Ascending aorta (tissue), 2 donors: ENCODE results near the gene RFPL4AL1. TPM values are rescaled to one million over a fixed set of nuclear protein-coding genes. Genes with fewer than 3 reads are reported as not detected.

Source experiments
- DNase-seq, 2 donors: peaks; one replicate each; pipeline ENCODE4 v3.0.0-alpha.2; 2019; ENCODE audit warnings: low spot score in 2 of 2
- H3K27ac ChIP-seq, 2 donors: fragments of 200-600 bp; sonication (generic); one replicate each; pipeline ENCODE4 v1.5.1; 2016 to 2017; ENCODE audit warnings: mild to moderate bottlenecking in 1 of 2
- H3K27me3 ChIP-seq: fragments of 200-600 bp; sonication (generic); one replicate; pipeline ENCODE4 v1.5.1; 2017
- H3K36me3 ChIP-seq, 2 donors: fragments of 200-600 bp; sonication (generic); one replicate each; pipeline ENCODE4 v1.5.1; 2016
- H3K4me1 ChIP-seq, 2 donors: fragments of 200-600 bp; sonication (generic); one replicate each; pipeline ENCODE4 v1.5.1; 2016 to 2017; ENCODE audit warnings: mild to moderate bottlenecking in 1 of 2
- H3K4me3 ChIP-seq, 2 donors: fragments of 200-600 bp; sonication (generic); one replicate each; pipeline ENCODE4 v1.5.1; 2016 to 2017; ENCODE audit warnings: mild to moderate bottlenecking in 1 of 2
- H3K9me3 ChIP-seq, 2 donors: fragments of 200-600 bp; sonication (generic); one replicate each; pipeline ENCODE4 v1.5.1; 2016
- CTCF ChIP-seq, 3 experiments: fragments of 200-600 bp in 2 of 3; fragments of 450-650 bp in 1 of 3; sonication (generic) in 2 of 3; IDR thresholded peaks; one replicate each; pipeline ENCODE4 v1.5.1; 2016 to 2019; ENCODE audit warnings: antibody characterized with exemption in 3 of 3, mild to moderate bottlenecking in 1 of 3, moderate library complexity in 1 of 3
- intact Hi-C: fragments of 100-400 bp; cut with DNase I; formaldehyde crosslinking; loops from one replicate; pipeline ENCODE4 v1.15.1; 2023
- total RNA-seq: library from RNA; depleted of rRNA; stranded (reverse); fragments of >200 nt; gene quantifications from one replicate; pipeline ENCODE4 v1.1.0, GENCODE V29; 2016

The RFPL4AL1 gene
- total RNA-seq, 1 donor from 2014 or later = not detected

GRCh38 chr19:55811340-55811739 is 42.4 kb downstream of the RFPL4AL1 start:
- H3K9me3 ChIP-seq = no peaks in the 10 kb centered on the region
- no peak overlapping the region for H3K4me3 ChIP-seq
- H3K36me3 ChIP-seq = no peaks in the 10 kb centered on the region
- H3K4me1 ChIP-seq = no peaks in the 10 kb centered on the region
- TF ChIP-seq CTCF (IDR thresholded peaks at IDR 0.05) = no peak
- intact Hi-C loops = no loop called here
- no peak for DNase-seq
- no peaks in the 10 kb centered on the region for H3K27me3 ChIP-seq
- no peak overlapping the region for H3K27ac ChIP-seq

GRCh38 chr19:55812449-55812848 is 43.5 kb downstream of the RFPL4AL1 start:
- TF ChIP-seq CTCF (IDR thresholded peaks at IDR 0.05) = no peak
- Histone ChIP-seq H3K27ac (no peak overlapping the region), H3K27me3 (no peaks in the 10 kb centered on the region), H3K9me3 (no peaks in the 10 kb centered on the region), H3K4me3 (no peak overlapping the region), H3K36me3 (no peaks in the 10 kb centered on the region), H3K4me1 (no peaks in the 10 kb centered on the region)
- intact Hi-C loops = no loop called here
- no peak for DNase-seq

- intact Hi-C loops = no loop called here
- H3K27ac ChIP-seq = no peak overlapping the region
Observed at GRCh38 chr19:55813906-55814305, 45.0 kb downstream of the RFPL4AL1 start.

GRCh38 chr19:55820037-55820436 is 51.1 kb downstream of the RFPL4AL1 start:
- Histone ChIP-seq H3K27ac (no peak overlapping the region), H3K27me3 (no peaks in the 10 kb centered on the region), H3K4me3 (no peak overlapping the region), H3K36me3 (no peaks in the 10 kb centered on the region), H3K9me3 (no peaks in the 10 kb centered on the region), H3K4me1 (no peaks in the 10 kb centered on the region)
- DNase-seq = no peak
- intact Hi-C loops = no loop called here
- no peak for TF ChIP-seq CTCF (IDR thresholded peaks at IDR 0.05)

More at GRCh38 chr19:55813906-55814305, 45.0 kb downstream of the RFPL4AL1 start:
- Histone ChIP-seq H3K9me3 (no peaks in the 10 kb centered on the region), H3K36me3 (no peaks in the 10 kb centered on the region), H3K4me1 (no peaks in the 10 kb centered on the region), H3K27me3 (no peaks in the 10 kb centered on the region), H3K4me3 (no peak overlapping the region)
- DNase-seq = no peak
- TF ChIP-seq CTCF (IDR thresholded peaks at IDR 0.05) = no peak

Other genes starting within 250 kb of the RFPL4AL1 start
- gene SBK2, start 232.0 kb upstream of the RFPL4AL1 start, total RNA-seq = not detected
- not detected for gene SBK3, start 223.6 kb upstream of the RFPL4AL1 start, total RNA-seq
- 14.2 TPM for gene ZNF579, start 188.3 kb upstream of the RFPL4AL1 start, total RNA-seq
- 30.5 TPM for gene FIZ1, start 169.6 kb upstream of the RFPL4AL1 start, total RNA-seq
- gene ZNF524, start 168.8 kb upstream of the RFPL4AL1 start, total RNA-seq = 28.6 TPM
- gene ZNF865, start 163.5 kb upstream of the RFPL4AL1 start, total RNA-seq = 22.0 TPM
- 14.7 TPM for gene ZNF784, start 144.6 kb upstream of the RFPL4AL1 start, total RNA-seq
- 163 TPM for gene ZNF580, start 128.1 kb upstream of the RFPL4AL1 start, total RNA-seq
- 12.1 TPM for gene ZNF581, start 125.5 kb upstream of the RFPL4AL1 start, total RNA-seq
- 27.6 TPM for gene CCDC106, start 120.9 kb upstream of the RFPL4AL1 start, total RNA-seq
- gene U2AF2, start 114.1 kb upstream of the RFPL4AL1 start, total RNA-seq = 221 TPM
- 122 TPM for gene EPN1, start 93.9 kb upstream of the RFPL4AL1 start, total RNA-seq
- gene NLRP9, start 30.7 kb upstream of the RFPL4AL1 start, total RNA-seq = not detected
- not detected for gene RFPL4A, start 10.0 kb upstream of the RFPL4AL1 start, total RNA-seq
- gene NLRP11, start 62.9 kb downstream of the RFPL4AL1 start, total RNA-seq = not detected
- gene NLRP4, start 67.4 kb downstream of the RFPL4AL1 start, total RNA-seq = not detected
- not detected for gene NLRP13, start 163.2 kb downstream of the RFPL4AL1 start, total RNA-seq
- not detected for gene NLRP8, start 178.7 kb downstream of the RFPL4AL1 start, total RNA-seq
- gene NLRP5, start 217.7 kb downstream of the RFPL4AL1 start, total RNA-seq = not detected